HAP-1 (cell line): Measurements from ENCODE around the gene NFE2.
A peak's percentile ranks its signal among the peaks of the same experiment; 100 is the strongest.
"Not testable (repeated sequence)": the region's sequence is repeated elsewhere in the genome, so short reads cannot be mapped to it uniquely, and the experiment has no call there.

Experiments used
- DNase-seq, 2 experiments: peaks; one replicate each; pipeline ENCODE4 v3.0.0-alpha.2; 2016 to 2020; ENCODE audit warnings: low spot score in 2 of 2
- H3K27me3 ChIP-seq: fragments of 250-450 bp; sonication (Bioruptor Pico); 2 replicates; pipeline ENCODE4 v1.5.1; 2020; ENCODE audit warnings: low read depth, mild to moderate bottlenecking, moderate library complexity
- H3K36me3 ChIP-seq: fragments of 250-450 bp; sonication (Bioruptor Pico); replicated peaks from 2 replicates; pipeline ENCODE4 v1.5.1; 2020; ENCODE audit warnings: mild to moderate bottlenecking
- H3K4me1 ChIP-seq: fragments of 250-450 bp; sonication (Bioruptor Pico); 2 replicates; pipeline ENCODE4 v1.5.1; 2020; ENCODE audit warnings: mild to moderate bottlenecking
- H3K4me3 ChIP-seq: fragments of 250-450 bp; sonication (Bioruptor Pico); 2 replicates; pipeline ENCODE4 v1.5.1; 2020; ENCODE audit warnings: mild to moderate bottlenecking, moderate library complexity
- H3K9me3 ChIP-seq: fragments of 250-450 bp; sonication (Bioruptor Pico); 2 replicates; pipeline ENCODE4 v1.5.1; 2020; ENCODE audit warnings: mild to moderate bottlenecking, moderate library complexity
- in situ Hi-C: fragments of 300-500 bp; cut with MboI; formaldehyde crosslinking; loops from 3 replicates; pipeline ENCODE4 v1.14.3; 2020; ENCODE audit warnings: low sequenced_read_pairs, inconsistent platforms, mixed read lengths

NFE2 gene

DNA sequence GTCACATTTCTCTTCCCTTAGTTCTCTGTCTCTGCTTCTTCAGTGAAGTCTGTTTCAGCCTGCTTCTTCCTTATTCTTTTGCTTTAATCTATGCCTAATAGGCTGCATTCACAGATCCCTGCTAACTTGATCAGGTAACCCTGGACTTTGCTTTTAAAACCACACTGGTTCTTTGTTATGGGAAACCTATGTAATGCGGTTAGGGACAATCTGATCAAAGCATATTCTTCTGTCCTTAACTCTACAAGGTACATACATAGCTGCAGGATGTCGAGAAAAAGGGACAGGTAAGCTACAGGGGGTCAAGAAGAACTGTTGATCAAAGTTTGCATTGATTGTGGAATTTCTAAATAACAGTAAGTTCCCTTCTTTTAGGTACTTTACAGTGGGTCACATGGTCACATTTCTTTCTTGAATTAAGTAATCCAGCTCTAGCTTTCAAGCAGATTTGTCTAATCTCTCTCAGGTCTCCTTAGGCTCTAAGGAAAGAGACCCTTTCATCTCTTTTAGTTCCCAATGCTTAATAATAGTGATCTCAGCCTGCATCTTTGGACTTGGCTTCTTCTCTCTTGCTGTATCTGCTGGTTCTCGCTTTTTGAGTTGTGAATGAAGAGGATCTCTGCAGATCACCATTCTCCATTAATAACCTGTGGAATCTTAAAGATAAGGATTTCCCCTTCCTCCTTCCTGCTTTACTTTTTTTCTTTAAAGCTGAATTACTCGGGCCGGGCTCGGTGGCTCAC, 28.0 kb upstream of the NFE2 start:
- in situ Hi-C loops, result no loop called here
- DNase-seq, result no peak
- Histone ChIP-seq H3K4me3 (no peak overlapping the region), H3K36me3 (peaks cover 15% of the 10 kb centered on the region), H3K27me3 (no peaks in the 10 kb centered on the region), H3K9me3 (no peaks in the 10 kb centered on the region), H3K4me1 (peaks cover 24% of the 10 kb centered on the region)

GRCh38 chr12:54325442-54326109, 24.8 kb upstream of the NFE2 start:
- H3K9me3 ChIP-seq, H3K27me3 ChIP-seq, in situ Hi-C loops: not testable (repeated sequence)
- DNase-seq, result peak in 1 of 2 experiments; percentile 47
- Histone ChIP-seq H3K36me3 (peaks cover 15% of the 10 kb centered on the region), H3K4me1 (peaks cover 24% of the 10 kb centered on the region), H3K4me3 (peak overlapping the region; percentile 87)

- peak within 1 kb of the TSS; percentile 87 for H3K4me3 ChIP-seq
- in situ Hi-C loops, result no loop called here
- peak; percentile 97 to 100 for DNase-seq
- H3K4me1 ChIP-seq, result peaks cover 24% of the 10 kb centered on the region
- peaks cover 15% of the 10 kb centered on the region for H3K36me3 ChIP-seq
- no peaks in the 10 kb centered on the region for H3K27me3 ChIP-seq
- no peaks in the 10 kb centered on the region for H3K9me3 ChIP-seq
Measured at GRCh38 chr12:54324617-54325441, 24.0 kb upstream of the NFE2 start, which contains the start of gene COPZ1. COPZ1 (plus strand) TSS chr12:54325131; CDS start chr12:54325164, 33 bp downstream.

DNA sequence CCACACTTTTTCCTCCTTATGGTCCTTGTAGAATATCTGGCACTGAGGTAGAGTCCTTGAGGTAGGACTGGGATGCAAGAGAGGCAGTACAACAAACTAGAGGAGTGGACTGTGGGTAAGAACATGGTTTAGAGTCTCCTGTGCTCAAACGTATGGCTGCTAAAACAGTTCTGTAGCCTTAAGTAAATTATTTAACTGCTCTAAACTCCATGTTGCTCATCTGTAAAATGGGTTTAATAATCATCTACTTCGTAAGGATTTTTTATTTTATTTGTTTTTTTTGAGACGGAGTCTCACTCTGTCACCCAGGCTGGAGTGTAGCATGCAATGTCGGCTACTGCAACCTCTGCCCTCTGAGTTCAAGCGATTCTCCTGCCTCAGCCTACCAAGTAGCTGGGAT, 20.5 kb upstream of the NFE2 start:
- no peak for DNase-seq
- H3K36me3 ChIP-seq, result no peaks in the 10 kb centered on the region
- H3K4me3 ChIP-seq, result no peak overlapping the region
- H3K9me3 ChIP-seq, result no peaks in the 10 kb centered on the region
- H3K27me3 ChIP-seq, result no peaks in the 10 kb centered on the region
- peaks cover 6% of the 10 kb centered on the region for H3K4me1 ChIP-seq
- in situ Hi-C loops, result no loop called here

- H3K9me3 ChIP-seq, DNase-seq: not testable (repeated sequence)
Measured at GRCh38 chr12:54312309-54312708, 11.5 kb upstream of the NFE2 start.

DNA sequence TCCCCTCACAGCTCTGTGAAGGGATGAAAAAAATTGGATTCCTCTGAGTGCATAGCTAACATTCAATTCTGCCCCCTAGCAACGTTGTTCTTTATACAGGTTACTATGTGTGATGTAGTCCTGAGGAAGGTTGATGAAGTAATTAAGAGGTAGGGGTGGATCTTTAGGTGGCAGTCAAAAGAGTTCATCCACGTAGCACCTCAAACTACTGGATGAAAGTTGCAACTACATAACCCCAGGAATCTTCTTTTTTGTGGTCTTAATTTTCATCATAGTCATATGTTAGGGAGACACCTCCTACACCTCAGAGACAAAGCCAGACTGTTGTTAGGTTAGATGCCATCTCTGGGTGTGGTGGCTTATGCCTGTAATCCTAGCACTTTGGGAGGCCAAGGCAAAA, 10.2 kb upstream of the NFE2 start:
- Histone ChIP-seq H3K9me3 (no peaks in the 10 kb centered on the region), H3K4me1 (no peaks in the 10 kb centered on the region), H3K36me3 (no peaks in the 10 kb centered on the region), H3K27me3 (no peaks in the 10 kb centered on the region), H3K4me3 (no peak overlapping the region)
- in situ Hi-C loops, result no loop called here
- DNase-seq, result no peak

More at GRCh38 chr12:54312309-54312708, 11.5 kb upstream of the NFE2 start:
- in situ Hi-C loops, H3K4me1 ChIP-seq, H3K4me3 ChIP-seq, H3K36me3 ChIP-seq, H3K27me3 ChIP-seq: not testable (repeated sequence)

DNA sequence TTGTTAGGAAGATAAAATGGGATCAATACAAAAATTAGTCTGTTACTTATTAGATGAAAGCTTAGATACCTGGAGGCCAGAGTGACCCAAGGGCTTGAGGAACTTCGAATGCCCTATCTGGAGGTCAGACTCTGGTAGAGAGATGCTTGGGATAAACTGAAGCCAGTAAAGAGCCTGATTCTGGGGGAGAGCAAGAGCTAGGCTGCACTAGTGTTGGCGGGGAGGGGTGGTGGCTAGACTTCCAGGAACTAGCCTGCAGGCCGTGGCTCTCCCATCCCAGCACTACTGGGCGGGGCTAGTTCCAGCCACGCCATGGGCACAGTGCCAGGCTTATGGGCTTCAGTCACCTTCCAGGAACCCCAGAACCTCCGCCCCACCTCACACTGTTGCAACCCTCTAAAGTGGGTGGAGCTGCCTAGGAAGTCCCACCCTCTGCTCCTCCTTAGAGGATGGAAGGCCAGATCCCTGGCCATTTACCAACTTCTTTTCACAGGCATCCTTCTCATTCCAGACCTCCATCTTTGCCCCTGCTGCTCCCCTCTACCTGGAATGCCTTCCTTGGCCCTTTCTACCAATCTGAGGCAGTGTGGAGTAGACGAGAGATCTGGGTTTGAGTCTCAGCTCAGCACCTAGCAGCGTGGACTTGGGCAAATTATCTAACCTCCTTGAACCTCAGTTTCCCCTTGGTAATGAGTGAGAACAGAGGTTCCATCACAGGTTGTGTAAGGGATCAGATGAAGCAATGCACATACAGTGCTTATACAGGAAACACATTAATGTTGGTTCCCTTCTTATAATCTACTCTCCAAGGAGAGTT, 6.3 kb upstream of the NFE2 start:
- no peak overlapping the region for H3K4me3 ChIP-seq
- peak in 1 of 2 experiments; percentile 74 for DNase-seq
- in situ Hi-C loops, result no loop called here
- H3K9me3 ChIP-seq, result no peaks in the 10 kb centered on the region
- H3K27me3 ChIP-seq, result peaks cover 20% of the 10 kb centered on the region
- H3K36me3 ChIP-seq, result no peaks in the 10 kb centered on the region
- H3K4me1 ChIP-seq, result no peaks in the 10 kb centered on the region

- peak in 1 of 2 experiments; percentile 22 for DNase-seq
- Histone ChIP-seq H3K36me3 (no peaks in the 10 kb centered on the region), H3K4me3 (no peak overlapping the region), H3K27me3 (peaks cover 41% of the 10 kb centered on the region), H3K4me1 (peaks cover 4% of the 10 kb centered on the region; the same call in 1 of the 2 replicates), H3K9me3 (no peaks in the 10 kb centered on the region)
- in situ Hi-C loops, result no loop called here
Measured at GRCh38 chr12:54304187-54304810, 3.5 kb upstream of the NFE2 start.

DNA sequence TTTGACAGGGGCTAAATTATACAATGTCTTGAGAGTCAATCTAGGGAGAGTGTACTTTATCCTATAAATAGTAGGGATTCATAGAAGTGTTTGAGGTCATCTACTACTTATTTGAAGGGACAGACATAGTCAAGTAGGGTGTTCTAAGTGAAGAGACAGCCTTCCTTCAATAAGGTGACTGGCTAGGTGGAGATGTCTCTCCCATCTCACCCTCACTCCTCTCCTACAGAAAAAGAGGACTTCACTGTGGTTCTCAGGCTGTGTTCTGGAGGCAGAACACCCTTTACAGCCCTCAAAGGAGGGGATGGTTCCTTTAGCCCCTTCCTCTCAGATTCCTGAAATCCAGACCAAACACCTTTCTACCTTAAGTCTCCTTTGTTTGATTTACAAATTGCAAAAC, 2.8 kb upstream of the NFE2 start:
- no peaks in the 10 kb centered on the region for H3K36me3 ChIP-seq
- no peak overlapping the region for H3K4me3 ChIP-seq
- H3K4me1 ChIP-seq, result peaks cover 4% of the 10 kb centered on the region; the same call in 1 of the 2 replicates
- peaks cover 46% of the 10 kb centered on the region for H3K27me3 ChIP-seq
- H3K9me3 ChIP-seq, result no peaks in the 10 kb centered on the region
- in situ Hi-C loops, result no loop called here
- DNase-seq, result no peak

DNA sequence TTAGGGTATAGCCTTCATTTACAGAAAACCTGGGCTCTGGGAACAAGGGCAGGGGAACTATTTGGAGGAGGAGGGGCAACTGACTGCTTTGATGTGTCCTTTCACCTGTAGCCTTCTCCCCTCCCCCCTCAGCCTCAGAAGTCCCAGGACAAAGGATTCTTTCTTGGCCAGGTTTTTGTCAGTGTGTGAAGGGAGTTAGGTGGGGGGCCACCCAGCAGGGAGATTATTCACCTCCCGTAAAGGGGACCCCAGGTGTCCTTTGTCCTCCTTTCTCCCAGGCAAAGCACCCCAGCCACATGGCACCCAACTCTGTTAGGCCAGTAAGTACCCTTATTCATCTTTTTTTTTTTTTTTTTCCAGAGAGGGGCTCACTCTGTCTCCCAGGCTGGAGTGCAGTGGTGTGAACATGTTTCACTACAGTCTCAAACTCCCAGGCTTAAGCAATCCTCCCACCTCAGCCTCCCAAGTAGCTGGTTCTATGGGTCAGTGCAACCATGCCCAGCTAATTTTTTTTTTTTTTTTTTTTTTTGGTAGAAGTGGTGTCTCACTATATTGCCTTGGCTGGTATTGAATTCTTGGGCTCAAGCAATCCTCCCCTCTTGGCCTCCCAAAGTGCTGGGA, 723 bp upstream of the NFE2 start:
- H3K4me3 ChIP-seq, result no peak overlapping the region
- H3K9me3 ChIP-seq, result no peaks in the 10 kb centered on the region
- in situ Hi-C loops, result no loop called here
- H3K36me3 ChIP-seq, result no peaks in the 10 kb centered on the region
- peaks cover 4% of the 10 kb centered on the region; the same call in 1 of the 2 replicates for H3K4me1 ChIP-seq
- DNase-seq, result no peak
- peaks cover 46% of the 10 kb centered on the region for H3K27me3 ChIP-seq

- DNase-seq, result no peak
- Histone ChIP-seq H3K4me1 (peaks cover 4% of the 10 kb centered on the region; the same call in 1 of the 2 replicates), H3K27me3 (peaks cover 46% of the 10 kb centered on the region), H3K4me3 (no peak overlapping the region), H3K9me3 (no peaks in the 10 kb centered on the region), H3K36me3 (no peaks in the 10 kb centered on the region)
- in situ Hi-C loops, result no loop called here
Measured at GRCh38 chr12:54300225-54300731, 537 bp downstream of the NFE2 start.

DNA sequence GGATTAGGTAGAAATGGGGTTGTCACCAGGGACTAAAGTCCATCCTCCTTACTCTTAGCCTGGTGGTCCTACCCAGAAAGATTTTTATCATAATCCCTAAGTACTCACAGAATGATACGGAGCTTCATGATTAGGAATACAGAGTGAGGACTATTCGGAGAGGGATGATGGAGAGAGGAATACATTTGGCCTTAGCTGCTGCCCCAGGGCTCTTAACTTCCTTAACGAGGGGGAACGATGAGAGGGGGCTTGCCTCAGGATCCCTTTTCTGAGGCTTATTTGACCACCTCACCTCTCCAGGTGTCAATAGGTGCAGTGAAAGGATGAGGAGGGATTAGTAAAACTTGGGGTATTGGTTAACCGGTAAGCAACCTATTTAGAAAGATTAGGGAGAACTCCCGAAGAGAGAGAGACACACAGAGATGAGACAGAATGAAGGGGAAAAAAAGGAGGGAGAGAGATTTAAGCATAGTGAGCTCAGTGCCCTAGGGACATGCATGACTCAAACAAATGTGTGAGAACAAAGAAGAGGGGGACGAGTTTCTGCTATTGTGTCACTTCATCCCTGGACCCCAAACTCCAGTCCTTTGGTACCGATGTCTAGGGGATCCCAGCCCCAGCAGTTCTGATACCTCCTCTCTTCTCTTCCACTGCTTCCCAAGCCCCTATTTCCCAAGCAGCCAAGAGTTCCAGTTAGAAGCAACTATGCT, 1.1 kb downstream of the NFE2 start:
- no peaks in the 10 kb centered on the region for H3K9me3 ChIP-seq
- in situ Hi-C loops, result loop anchor here (5.0 to 25.0 kb wide), 2 partner anchors 68 to 1813 kb away; partner anchors contain the start of genes PA2G4, RPL41 and ZC3H10
- peaks cover 4% of the 10 kb centered on the region; the same call in 1 of the 2 replicates for H3K4me1 ChIP-seq
- peaks cover 41% of the 10 kb centered on the region for H3K27me3 ChIP-seq
- no peak overlapping the region for H3K4me3 ChIP-seq
- H3K36me3 ChIP-seq, result no peaks in the 10 kb centered on the region
- no peak for DNase-seq
